GM20000 (cell line): ENCODE data around the gene ERCC6L.

ENCODE experiments used
- DNase-seq: peaks from one replicate; pipeline ENCODE4 v3.0.0; 2012; ENCODE audit warnings: low spot score
- TF ChIP-seq, protein P1 (sequence below): IDR thresholded peaks from 2 replicates; pipeline ENCODE4 v1.5.1; 2012; ENCODE audit warnings: mild to moderate bottlenecking, control low read depth; ENCODE audit errors: extremely low read depth, missing control alignments

Gene ERCC6L

DNA sequence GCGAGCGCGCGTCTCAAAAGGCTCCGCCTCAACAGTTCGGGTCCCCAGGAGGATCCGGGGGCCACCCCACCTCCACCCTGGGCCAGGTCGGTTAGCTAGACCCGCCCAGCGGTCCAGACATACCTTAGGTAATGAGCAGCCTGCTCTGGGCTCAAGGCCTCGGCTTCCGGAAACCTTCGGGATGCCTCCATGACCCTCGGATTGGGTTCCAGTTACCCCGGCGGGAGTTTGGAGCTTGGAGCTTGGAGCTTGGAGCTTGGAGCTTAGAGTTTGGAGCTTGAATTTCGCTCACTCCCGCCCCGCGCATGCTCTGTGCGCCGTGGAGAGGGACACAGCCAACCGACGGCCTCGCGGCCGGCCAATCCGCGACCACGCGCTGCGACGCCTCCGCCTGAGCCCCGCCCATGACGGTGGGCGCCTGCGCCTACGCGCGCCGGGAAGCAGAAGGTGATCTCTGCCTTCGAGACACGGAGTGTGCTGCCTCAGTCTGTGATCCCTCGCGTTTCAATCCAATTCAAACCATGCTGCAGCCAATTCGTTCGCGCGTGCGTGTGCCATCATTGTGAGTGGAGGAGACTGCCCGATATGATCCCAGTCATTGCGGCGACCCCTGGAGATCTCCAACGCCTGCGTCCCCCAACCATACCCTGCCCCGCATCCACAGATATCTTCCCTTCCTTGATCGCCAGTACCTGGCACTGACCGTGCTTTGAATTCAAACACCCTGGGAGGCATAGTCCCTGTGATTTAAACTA lies at the start of gene ERCC6L:
Gene ERCC6L, minus strand, starts transcription at position 307 of the 755 bp plus-strand sequence. Its CDS starts 116 bp downstream, at position 191.
- TF ChIP-seq, protein P1, sequence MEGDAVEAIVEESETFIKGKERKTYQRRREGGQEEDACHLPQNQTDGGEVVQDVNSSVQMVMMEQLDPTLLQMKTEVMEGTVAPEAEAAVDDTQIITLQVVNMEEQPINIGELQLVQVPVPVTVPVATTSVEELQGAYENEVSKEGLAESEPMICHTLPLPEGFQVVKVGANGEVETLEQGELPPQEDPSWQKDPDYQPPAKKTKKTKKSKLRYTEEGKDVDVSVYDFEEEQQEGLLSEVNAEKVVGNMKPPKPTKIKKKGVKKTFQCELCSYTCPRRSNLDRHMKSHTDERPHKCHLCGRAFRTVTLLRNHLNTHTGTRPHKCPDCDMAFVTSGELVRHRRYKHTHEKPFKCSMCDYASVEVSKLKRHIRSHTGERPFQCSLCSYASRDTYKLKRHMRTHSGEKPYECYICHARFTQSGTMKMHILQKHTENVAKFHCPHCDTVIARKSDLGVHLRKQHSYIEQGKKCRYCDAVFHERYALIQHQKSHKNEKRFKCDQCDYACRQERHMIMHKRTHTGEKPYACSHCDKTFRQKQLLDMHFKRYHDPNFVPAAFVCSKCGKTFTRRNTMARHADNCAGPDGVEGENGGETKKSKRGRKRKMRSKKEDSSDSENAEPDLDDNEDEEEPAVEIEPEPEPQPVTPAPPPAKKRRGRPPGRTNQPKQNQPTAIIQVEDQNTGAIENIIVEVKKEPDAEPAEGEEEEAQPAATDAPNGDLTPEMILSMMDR: no peak
- peak; percentile 91 for DNase-seq

DNA sequence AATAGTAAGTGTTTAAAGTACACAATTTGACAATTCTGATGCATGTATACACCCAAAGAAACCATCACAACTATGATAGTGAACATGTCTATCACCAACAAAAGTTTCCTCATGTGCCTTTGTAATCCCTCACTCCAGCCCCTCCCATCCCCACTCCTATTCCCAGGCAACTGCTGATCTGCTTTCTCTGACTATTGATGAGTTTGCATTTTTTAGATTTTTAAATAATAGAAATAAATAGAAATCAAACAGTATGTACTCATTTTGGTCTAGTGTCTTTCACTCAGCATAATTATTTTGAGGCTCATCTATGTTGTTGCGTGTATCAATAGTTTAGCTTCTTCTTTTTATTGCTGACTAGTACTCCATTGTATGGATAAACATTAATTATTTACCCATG lies 43.5 kb upstream of the ERCC6L start:
- TF ChIP-seq, protein P1: no peak
- no peak for DNase-seq

DNA sequence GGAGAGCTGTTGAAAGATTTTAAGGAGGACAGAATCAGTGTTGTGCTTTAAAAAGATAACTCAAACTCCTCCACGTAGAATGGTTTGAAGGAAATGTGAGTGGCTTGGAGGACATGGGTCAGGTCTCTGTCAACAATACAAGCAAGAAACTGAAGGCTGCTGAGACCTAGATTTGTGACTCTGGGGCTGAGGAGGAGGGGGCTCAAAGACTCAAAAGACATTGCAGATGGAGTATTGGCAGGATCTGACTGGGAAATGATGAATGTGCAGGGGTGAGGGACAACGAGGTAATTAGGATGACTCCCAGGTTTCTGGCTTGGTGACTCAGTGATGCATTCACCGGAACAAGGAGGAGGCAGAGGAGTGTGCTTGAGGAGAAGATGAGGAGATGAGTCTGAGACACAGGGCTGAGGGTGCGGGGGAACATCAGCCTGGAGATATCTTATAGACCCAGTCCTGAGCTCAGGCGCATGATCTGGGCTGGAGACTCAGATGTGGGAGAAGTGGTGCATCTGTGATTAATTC lies 41.6 kb upstream of the ERCC6L start:
- no peak for DNase-seq

GRCh38 chrX:72276478-72276953 lies 37.7 kb upstream of the ERCC6L start:
- TF ChIP-seq, protein P1: no peak
- peak; percentile 13 for DNase-seq

More for the DNA sequence above, 41.6 kb upstream of the ERCC6L start:
- TF ChIP-seq, protein P1: no peak

DNA sequence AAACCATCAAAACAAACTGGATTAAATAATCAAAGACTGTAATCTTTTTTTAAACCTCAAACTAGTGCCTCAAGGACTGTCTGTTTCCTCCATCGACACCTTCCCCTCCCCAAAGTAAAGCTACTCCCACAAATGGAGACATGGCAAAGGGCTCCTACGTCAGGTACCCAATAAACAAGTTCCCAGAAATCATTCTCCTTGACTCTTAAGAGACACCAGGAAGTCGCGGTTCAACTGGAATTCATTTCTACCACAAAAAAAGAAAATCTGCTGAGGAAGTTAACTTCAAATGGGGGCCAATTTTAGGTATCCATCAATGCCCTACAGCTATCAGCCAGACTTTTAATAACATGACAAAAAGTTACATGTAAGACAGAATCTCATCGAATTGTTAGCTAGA lies 35.7 kb upstream of the ERCC6L start:
- no peak for DNase-seq

DNA sequence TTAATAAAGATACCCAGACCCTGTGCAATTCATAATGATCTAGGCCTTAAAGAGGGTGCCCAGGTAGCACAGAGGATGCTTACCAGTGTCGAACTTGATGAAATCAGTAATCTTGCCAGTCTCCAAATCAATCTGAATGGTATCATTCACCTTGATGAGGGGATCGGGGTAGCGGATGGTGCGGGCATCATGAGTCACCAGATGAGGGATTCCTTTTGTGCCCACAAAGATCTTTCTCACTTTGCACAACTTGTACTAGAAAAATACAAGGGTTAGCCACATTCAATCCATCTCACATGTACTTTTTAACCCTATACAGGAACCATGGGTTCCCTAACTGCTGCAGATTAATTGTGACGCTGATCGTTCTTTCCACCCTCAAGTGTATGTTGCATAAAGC lies 34.9 kb upstream of the ERCC6L start:
- TF ChIP-seq, protein P1: no peak

More for the DNA sequence above, 35.7 kb upstream of the ERCC6L start:
- TF ChIP-seq, protein P1: no peak

GRCh38 chrX:72272868-72273267 lies 34.0 kb upstream of the ERCC6L start:
- no peak for DNase-seq
- TF ChIP-seq, protein P1: no peak

More for the DNA sequence above, 34.9 kb upstream of the ERCC6L start:
- DNase-seq: no peak
